A673 (cell line): ENCODE measurements around the gene ULK4. TPM values are rescaled to one million over a fixed set of nuclear protein-coding genes. Genes with fewer than 3 reads are reported as not detected.

Experiments used
- BruUV-seq: library from RNA; stranded (reverse); fragments of 400-500 nt; replicated peaks from 2 replicates; lab custom pipeline; 2021; lab: Mats Ljungman, UMichigan
- CTCF ChIA-PET: fragments of 300-600 bp; sonication (Branson Sonifier 250); formaldehyde crosslinking; loops from one replicate; lab custom pipeline; 2022; ENCODE audit warnings: antibody characterized with exemption; lab: Charles Lee
- POLR2A ChIA-PET: fragments of 300-600 bp; sonication (Branson Sonifier 250); formaldehyde crosslinking; loops from one replicate; lab custom pipeline; 2022; ENCODE audit warnings: antibody characterized with exemption; ENCODE audit not compliant: low non-redundant PET; lab: Charles Lee
- DNase-seq: peaks from one replicate; pipeline ENCODE4 v3.0.0-alpha.2; 2015; ENCODE audit warnings: low spot score
- H3K27ac ChIP-seq: fragments of 200-600 bp; sonication (generic); 2 replicates; pipeline ENCODE4 v1.5.1; 2016; ENCODE audit warnings: mixed run types, low read depth, mild to moderate bottlenecking, mixed read lengths, antibody characterized with exemption, low read length; ENCODE audit not compliant: poor library complexity, severe bottlenecking
- H3K27me3 ChIP-seq: fragments of 200-600 bp; sonication (generic); replicated peaks from 2 replicates; pipeline ENCODE4 v1.6.1; 2017; ENCODE audit warnings: mixed run types, low read depth, mild to moderate bottlenecking, mixed read lengths, antibody characterized with exemption, low read length; ENCODE audit not compliant: insufficient read depth, poor library complexity
- H3K36me3 ChIP-seq: fragments of 200-600 bp; sonication (generic); 2 replicates; pipeline ENCODE4 v1.6.1; 2016; ENCODE audit warnings: mixed run types, mild to moderate bottlenecking, mixed read lengths, antibody characterized with exemption, low read length; ENCODE audit not compliant: insufficient read depth, poor library complexity, severe bottlenecking
- H3K4me1 ChIP-seq: fragments of 200-600 bp; sonication (generic); 2 replicates; pipeline ENCODE4 v1.6.1; 2017; ENCODE audit warnings: mixed run types, mild to moderate bottlenecking, mixed read lengths, antibody characterized with exemption, low read length; ENCODE audit not compliant: insufficient read depth, poor library complexity, severe bottlenecking
- H3K4me3 ChIP-seq: fragments of 200-600 bp; sonication (generic); 2 replicates; pipeline ENCODE4 v1.5.1; 2016; ENCODE audit warnings: low read depth, mixed run types, mild to moderate bottlenecking, mixed read lengths, low read length; ENCODE audit not compliant: poor library complexity, severe bottlenecking
- H3K9me3 ChIP-seq: fragments of 200-600 bp; sonication (generic); 2 replicates; pipeline ENCODE4 v1.6.1; 2016; ENCODE audit warnings: mixed run types, low read depth, mild to moderate bottlenecking, mixed read lengths, antibody characterized with exemption, low read length; ENCODE audit not compliant: poor library complexity, severe bottlenecking
- CTCF ChIP-seq: fragments of 300-800, 200-600 bp; sonication (generic); conservative IDR thresholded peaks from 2 replicates; pipeline ENCODE4 v1.5.1; 2017; ENCODE audit warnings: low read depth, mild to moderate bottlenecking, antibody characterized with exemption, low read length, moderate library complexity, mixed read lengths
- EZH2 ChIP-seq: fragments of 200-600 bp; sonication (generic); IDR thresholded peaks from 2 replicates; pipeline ENCODE4 v1.6.1; 2017; ENCODE audit warnings: borderline replicate concordance, low read depth, mild to moderate bottlenecking, mixed read lengths, antibody characterized with exemption, low read length; ENCODE audit not compliant: poor library complexity, severe bottlenecking
- intact Hi-C: fragments of 100-400 bp; cut with micrococcal nuclease; formaldehyde crosslinking; loops from one replicate; pipeline ENCODE4 v1.10.0; 2022; ENCODE audit not compliant: unreplicated experiment
- total RNA-seq: library from RNA; stranded (reverse); gene quantifications from 2 replicates; pipeline ENCODE4 v1.2.3, GENCODE V29; 2021

ULK4 gene
- total RNA-seq, 1 experiment from 2014 or later = 7.4 TPM

GRCh38 chr3:41660510-41660909 lies 301.4 kb downstream of the ULK4 start:
- H3K27me3 ChIP-seq = no peaks in the 10 kb centered on the region
- intact Hi-C loops = no loop called here
- H3K27ac ChIP-seq = no peak overlapping the region
- ChIA-PET POLR2A (no interaction called here), CTCF (no interaction called here)
- no peaks in the 10 kb centered on the region for H3K4me1 ChIP-seq
- no TSS peak for BruUV-seq
- TF ChIP-seq CTCF (no peak), EZH2 (no peak)
- H3K9me3 ChIP-seq = no peaks in the 10 kb centered on the region
- H3K4me3 ChIP-seq = no peak overlapping the region
- H3K36me3 ChIP-seq = no peaks in the 10 kb centered on the region
- DNase-seq = no peak

GRCh38 chr3:41653571-41654239 lies 308.2 kb downstream of the ULK4 start:
- CTCF ChIA-PET = no interaction called here
- DNase-seq = no peak
- Histone ChIP-seq H3K4me3 (no peak overlapping the region), H3K36me3 (no peaks in the 10 kb centered on the region), H3K9me3 (no peaks in the 10 kb centered on the region), H3K27ac (no peak overlapping the region), H3K4me1 (no peaks in the 10 kb centered on the region), H3K27me3 (no peaks in the 10 kb centered on the region)
- no peak for TF ChIP-seq CTCF
- TF ChIP-seq EZH2 = no peak
- intact Hi-C loops = no loop called here
- no TSS peak for BruUV-seq
- POLR2A ChIA-PET = no interaction called here

- ChIA-PET POLR2A (no interaction called here), CTCF (no interaction called here)
- TF ChIP-seq CTCF = no peak
- TF ChIP-seq EZH2 = no peak
- H3K4me3 ChIP-seq = no peak overlapping the region
- H3K9me3 ChIP-seq = no peaks in the 10 kb centered on the region
- no TSS peak for BruUV-seq
- no peaks in the 10 kb centered on the region for H3K4me1 ChIP-seq
- intact Hi-C loops = no loop called here
- H3K27ac ChIP-seq = no peak overlapping the region
- no peaks in the 10 kb centered on the region for H3K36me3 ChIP-seq
- H3K27me3 ChIP-seq = no peaks in the 10 kb centered on the region
- DNase-seq = no peak
Measured at GRCh38 chr3:41652931-41653330, 309.0 kb downstream of the ULK4 start.
